ENCODE data around the gene UBE2L5.

The UBE2L5 gene

GRCh38 chr13:30406779-30407416 lies 15.4 kb upstream of the UBE2L5 start:
- DNase-seq (ENCODE audit: low read depth) = no peak

DNA sequence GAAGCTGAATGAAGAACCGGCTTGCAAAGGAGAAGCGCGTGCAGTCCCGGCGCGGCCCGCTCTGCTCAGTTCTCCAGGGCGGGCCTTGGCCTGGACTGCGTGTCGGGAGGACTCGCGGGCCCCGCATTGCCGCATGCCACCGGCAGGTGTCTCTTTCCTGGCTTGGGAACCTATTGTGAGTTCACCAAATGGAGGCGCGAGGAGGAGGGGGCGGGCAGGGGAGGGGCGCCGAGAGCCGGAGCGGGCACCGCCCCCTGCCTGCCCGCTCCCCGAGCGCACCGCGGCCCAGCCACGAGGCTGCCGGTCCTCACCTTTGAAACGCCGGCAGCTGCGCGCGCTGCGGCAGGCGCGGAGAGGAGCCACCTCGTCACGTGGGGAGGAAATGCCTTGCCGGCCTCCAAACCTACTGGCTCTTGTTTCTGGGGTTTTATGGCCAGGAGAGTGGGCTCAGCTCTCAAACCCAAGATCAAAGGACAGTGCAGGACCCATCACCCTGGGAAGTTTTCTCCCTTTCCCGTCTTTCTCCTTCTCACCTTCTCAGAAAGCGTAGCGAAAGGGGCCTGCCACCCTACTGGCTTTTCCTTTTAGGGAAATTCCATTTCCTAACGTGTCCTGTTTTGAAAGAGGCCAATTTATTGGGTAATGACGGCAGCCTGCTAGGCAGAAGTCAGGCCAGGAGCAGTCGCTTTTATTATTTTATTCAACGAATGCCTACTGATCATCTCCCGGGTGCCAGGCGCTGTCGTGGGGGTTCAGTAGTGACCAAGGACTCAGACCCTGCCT lies 13.8 kb upstream of the UBE2L5 start:
- DNase-seq (ENCODE audit: low read depth) = peak; percentile 89

GRCh38 chr13:30409886-30410704 lies 12.2 kb upstream of the UBE2L5 start:
- no peak for DNase-seq (ENCODE audit: low read depth)

GRCh38 chr13:30410705-30411125 lies 11.6 kb upstream of the UBE2L5 start:
- no peak for DNase-seq (ENCODE audit: low read depth)

DNA sequence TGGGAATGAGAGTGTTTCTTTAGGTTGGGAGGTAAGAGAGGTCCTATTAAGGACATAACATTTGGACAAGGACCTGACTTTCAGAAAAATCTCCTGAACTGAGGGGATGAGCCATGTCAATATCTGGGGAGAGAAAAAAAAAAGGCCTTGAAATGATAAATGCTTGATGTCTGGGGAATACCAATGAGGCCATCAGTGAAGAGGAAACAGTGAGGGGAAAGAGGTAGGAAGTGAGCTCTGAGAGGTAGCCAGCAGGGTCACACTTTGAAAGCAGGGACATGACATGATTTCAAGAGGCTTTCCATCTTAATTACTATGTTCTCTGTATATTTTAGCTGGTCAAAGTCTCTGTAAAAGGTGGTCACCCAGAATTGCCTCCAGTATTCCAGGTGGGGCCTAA lies 9.9 kb upstream of the UBE2L5 start:
- DNase-seq (ENCODE audit: low read depth) = no peak

DNA sequence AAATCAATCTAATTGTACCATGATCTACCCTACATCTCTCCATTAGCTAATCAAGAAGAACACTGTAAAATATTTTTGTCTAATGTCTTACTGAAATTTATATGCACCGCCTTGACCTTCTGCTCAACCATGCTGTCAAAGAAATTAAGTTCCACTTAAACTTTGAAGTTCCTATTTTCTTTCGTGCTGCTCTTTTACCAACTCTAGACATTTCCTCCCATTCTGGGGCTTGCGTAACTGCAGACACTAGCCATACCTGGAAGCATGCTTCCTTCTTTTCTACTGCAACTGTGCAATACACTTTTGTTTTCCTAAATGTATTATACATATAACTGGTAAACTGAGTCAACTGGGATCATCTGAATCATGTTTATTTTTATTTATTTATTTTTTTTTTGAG lies 8.5 kb upstream of the UBE2L5 start:
- DNase-seq (ENCODE audit: low read depth) = no peak

DNA sequence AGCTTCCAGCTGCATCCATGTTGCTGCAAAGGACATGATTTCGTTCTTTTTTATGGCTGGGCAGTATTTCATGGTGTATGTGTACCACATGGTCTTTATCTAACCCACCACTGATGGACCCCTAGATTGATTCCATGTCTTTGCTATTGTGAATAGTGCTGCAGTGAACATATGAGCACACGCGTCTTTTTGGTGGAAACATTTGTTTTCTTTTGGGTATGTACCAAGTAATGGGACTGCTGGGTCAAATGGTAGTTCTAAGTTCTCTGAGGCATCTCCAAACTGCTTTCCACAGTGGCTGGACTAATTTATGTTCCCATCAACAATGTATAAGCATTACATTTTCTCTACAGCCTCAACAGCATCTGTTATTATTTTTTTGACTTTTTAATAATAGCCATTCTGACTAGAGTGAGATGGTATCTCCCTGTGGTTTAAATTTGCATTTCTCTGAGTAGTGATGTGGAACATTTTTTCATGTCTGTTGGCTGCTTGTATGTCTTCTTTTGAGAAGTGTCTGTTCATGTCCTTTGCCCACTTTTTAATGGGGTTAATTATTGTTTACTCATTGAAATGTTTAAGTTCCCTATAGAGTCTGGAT lies 6.8 kb upstream of the UBE2L5 start:
- no peak for DNase-seq (ENCODE audit: low read depth)

- no peak for DNase-seq (ENCODE audit: low read depth)
These were observed 5.8 kb upstream of the UBE2L5 start for GRCh38 chr13:30416471-30416870.

DNA sequence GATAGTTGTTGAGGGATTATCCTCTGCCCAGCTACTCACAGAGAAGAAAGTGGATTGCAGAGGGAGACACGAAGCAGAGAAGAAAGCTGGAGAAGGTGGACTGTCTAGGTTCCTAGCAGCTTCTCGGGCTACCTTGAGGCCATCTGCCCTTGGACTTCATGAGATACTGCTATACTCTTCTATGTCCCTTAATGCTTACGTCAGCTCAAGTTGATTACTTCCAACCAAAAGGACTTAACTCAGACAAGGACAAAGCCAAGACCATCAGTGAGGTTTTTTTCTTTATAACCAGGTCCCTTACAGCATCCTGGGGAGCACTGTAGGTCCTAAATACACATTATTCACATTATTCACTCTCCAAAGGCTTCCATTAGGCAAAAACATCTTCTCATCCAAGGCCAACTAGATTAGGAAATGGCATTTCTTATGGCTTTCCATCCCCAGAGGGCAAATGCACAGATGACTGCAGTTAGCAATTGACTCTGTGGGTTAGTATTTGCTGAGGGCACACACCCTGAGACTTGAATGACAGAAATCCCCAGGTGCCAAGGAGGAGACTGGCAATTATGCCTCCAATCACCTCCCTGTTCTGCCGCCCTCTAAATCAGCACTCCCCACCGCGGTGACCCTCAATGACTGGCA lies 4.1 kb upstream of the UBE2L5 start:
- DNase-seq (ENCODE audit: low read depth) = no peak

GRCh38 chr13:30418717-30419459 lies 3.4 kb upstream of the UBE2L5 start:
- DNase-seq (ENCODE audit: low read depth) = no peak

- DNase-seq (ENCODE audit: low read depth) = peak; percentile 11
These were observed 920 bp upstream of the UBE2L5 start for GRCh38 chr13:30421093-30422053.

- DNase-seq (ENCODE audit: low read depth) = no peak
These were observed 1.6 kb downstream of the UBE2L5 start for GRCh38 chr13:30423891-30424290.

GRCh38 chr13:30429235-30429634 lies 6.9 kb downstream of the UBE2L5 start:
- no peak for DNase-seq (ENCODE audit: low read depth)

DNA sequence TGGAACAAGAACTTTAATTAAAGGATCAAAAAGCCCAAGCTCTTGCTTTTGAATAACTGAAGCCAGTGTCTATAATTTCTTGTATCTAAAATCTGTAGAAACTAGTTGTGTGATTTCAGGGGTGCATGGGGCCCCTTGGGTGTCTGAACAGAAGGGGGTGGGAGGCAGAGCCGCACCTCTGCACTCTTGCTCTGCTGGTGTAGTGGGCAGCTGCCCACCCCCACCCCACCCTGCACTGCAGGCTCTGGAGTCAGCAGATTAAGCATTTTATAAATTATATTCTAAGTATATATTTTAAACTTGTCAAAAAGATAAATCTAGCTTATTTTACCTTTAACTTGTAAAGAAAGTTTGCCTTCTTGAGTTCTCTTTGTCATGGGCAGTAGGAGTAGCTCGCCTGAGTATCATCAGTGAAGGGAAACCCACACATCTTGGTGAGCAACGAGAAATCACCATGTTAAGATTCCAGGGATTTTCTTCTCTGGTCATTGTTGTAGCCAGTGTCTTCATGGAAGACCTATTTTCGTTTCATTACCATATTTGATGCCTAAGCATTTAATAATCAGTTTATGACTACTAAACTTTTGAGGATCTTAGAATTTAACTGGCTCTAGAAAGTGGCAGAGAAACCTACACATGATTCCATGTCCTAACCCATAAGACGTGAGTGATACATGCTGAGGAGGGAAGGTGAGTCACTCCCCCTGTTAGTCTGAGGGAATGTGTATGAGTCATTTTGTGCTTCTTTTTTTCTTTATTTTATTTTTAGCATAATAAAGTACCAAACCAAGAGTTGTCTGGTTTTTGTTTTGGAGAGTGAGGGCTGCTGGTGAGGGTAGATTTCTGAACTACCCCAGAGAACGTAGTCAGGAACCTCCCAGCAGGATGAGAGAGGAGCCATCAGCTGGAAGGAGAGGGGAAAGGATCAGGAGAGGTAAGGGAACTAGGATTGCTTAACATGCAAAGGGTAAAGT lies 7.7 kb downstream of the UBE2L5 start:
- no peak for DNase-seq (ENCODE audit: low read depth)

- no peak for DNase-seq (ENCODE audit: low read depth)
These were observed 9.1 kb downstream of the UBE2L5 start for GRCh38 chr13:30431269-30431940.

DNA sequence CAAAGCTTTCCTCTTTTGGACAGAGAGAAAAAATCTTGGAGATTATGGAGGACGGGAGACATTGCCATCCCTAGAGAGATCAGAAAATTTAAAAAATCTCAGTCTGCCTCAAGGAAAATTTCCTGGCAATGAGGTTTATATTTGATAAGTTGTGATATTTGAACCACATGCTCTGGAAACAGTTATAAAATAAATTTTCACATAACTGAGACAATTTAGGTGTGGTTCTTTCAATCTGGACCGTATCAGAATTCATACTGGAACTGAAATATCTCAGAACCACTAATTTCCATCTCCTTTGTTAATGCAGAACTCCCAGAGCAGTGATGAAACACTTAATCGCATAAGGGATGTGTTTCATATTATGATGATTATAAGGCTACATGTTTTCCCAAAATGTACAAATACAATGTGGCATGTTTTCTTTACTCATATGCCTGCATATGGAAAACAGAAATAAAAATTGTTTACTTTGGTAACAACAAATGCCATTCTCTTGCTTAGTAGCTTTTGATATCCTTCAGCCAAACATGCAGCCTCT lies 13.7 kb downstream of the UBE2L5 start:
- no peak for DNase-seq (ENCODE audit: low read depth)

DNA sequence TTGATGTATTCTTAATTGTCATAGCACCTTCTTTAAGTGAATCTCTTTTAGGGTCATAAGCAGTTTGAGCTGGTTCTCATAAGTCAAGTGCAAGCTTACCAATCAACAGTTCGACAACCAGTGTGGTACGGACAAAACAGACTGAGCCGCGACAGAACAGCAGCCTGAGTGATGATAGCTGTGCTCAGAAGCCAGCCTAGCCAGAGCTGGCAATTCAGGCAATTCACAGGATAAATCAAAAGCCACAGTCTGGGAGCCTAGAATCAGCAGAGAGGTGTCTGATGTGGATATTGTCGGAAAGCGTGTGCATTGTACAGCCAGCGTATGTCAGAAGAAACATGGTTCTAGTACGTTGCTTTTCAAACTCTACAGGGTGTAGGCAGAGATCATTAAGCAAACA lies 14.9 kb downstream of the UBE2L5 start:
- no peak for DNase-seq (ENCODE audit: low read depth)

DNA sequence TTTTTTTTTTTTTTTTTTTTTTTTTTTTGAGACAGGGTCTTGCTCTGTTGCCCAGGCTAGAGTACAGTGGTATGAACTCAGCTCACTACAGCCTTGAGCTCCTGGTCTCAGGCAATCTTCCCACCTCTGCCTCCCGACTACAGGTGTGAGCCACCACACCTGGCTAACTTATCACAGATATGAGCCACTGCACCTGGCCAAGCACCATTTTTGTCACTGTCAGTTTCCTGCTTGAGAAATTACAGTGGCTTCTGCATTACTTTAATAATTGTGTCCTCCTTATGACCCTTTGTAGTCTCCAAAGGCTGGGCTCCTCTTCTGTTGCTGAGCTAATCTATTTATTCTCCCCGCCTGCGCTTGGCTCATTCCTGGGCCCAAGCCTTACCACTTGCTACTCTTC lies 16.0 kb downstream of the UBE2L5 start:
- no peak for DNase-seq (ENCODE audit: low read depth)

Data from activated T-helper 9 cell treated with anti-CD3 and anti-CD28 coated beads, Interleukin-2, amount 50 U/mL, for 16 hours (primary cell).